Mammary epithelial cell (primary cell): ENCODE results near the gene SUGP1.

Source experiments
- EZH2 ChIP-seq: IDR thresholded peaks from 2 replicates; pipeline ENCODE4 v1.6.1; 2012; ENCODE audit warnings: low read length, inconsistent platforms, borderline replicate concordance
- TF ChIP-seq, protein P1 (sequence below), 2 donors: IDR thresholded peaks in 1 of 2; conservative IDR thresholded peaks in 1 of 2; 2 replicates each; pipeline ENCODE4 v1.5.1; 2011 to 2012; ENCODE audit warnings: inconsistent platforms in 2 of 2, low read length in 2 of 2, mild to moderate bottlenecking in 2 of 2, control low read depth in 1 of 2, low read depth in 1 of 2; ENCODE audit not compliant: insufficient read depth in 1 of 2; ENCODE audit errors: extremely low read depth in 1 of 2

DNA sequence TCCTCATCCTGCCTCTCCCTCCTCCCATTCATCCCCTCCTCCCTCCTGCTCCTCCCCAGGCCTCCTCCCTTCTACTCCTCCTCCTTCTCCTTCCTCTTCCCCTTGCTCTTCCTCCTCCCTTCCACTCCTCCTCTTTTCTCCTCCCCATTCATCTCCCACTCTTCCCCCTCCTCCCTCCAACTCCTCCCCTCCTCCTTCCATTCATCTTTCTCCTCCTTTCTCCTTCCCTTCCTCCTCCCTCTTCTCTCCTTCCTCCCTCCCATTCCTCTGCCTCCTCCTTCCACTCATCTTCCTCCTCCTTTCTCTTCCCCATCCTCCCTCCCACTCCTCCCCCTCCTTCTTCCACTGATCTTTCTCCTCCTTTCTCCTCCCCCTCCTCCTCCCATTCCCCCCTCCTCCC, 80.6 kb downstream of the SUGP1 start:
- TF ChIP-seq, protein P1, sequence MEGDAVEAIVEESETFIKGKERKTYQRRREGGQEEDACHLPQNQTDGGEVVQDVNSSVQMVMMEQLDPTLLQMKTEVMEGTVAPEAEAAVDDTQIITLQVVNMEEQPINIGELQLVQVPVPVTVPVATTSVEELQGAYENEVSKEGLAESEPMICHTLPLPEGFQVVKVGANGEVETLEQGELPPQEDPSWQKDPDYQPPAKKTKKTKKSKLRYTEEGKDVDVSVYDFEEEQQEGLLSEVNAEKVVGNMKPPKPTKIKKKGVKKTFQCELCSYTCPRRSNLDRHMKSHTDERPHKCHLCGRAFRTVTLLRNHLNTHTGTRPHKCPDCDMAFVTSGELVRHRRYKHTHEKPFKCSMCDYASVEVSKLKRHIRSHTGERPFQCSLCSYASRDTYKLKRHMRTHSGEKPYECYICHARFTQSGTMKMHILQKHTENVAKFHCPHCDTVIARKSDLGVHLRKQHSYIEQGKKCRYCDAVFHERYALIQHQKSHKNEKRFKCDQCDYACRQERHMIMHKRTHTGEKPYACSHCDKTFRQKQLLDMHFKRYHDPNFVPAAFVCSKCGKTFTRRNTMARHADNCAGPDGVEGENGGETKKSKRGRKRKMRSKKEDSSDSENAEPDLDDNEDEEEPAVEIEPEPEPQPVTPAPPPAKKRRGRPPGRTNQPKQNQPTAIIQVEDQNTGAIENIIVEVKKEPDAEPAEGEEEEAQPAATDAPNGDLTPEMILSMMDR (conservative IDR thresholded peaks at IDR 0.05 in 1 of 2, IDR thresholded peaks at IDR 0.05 in 1 of 2; ENCODE audit: extremely low read depth in 1 of 2, insufficient read depth in 1 of 2, low read depth in 1 of 2, low read length in 2 of 2) = no peak
- no peak for TF ChIP-seq EZH2
